ENCODE measurements around the gene TERF2IP. TPM values are rescaled to one million over a fixed set of nuclear protein-coding genes. Genes with fewer than 3 reads are reported as not detected.
A peak's percentile ranks its signal among the peaks of the same experiment; 100 is the strongest.

TERF2IP gene
- total RNA-seq (2016; rRNA removed; fragmentation: Illumina TruSeq; extraction: Trizol) (50.2 and 53.1 TPM in 2 replicates), polyA plus RNA-seq (2011; rRNA removed) (22.5 and 26.4 TPM in 2 replicates), polyA minus RNA-seq (2011; rRNA and poly(A)+ RNA removed; ENCODE audit: low replicate concordance) (7.3 and 15.7 TPM in 2 replicates), Bru-seq, nascent RNA (percentile 94 among the genes with signal in this experiment), BruChase-seq, experiment 1, labeled RNA remaining after a 6-hour chase (percentile 95 among the genes with signal in this experiment), BruChase-seq, experiment 2, labeled RNA remaining after a 2-hour chase (percentile 95 among the genes with signal in this experiment)
- total RNA-seq (2016; cell fraction: cytosol; rRNA removed; fragmentation: Illumina TruSeq; extraction: Trizol; ENCODE audit: low read depth), result 4.5 and 5.6 TPM in 2 replicates
- total RNA-seq (2016; cell fraction: insoluble cytoplasmic fraction; rRNA removed; fragmentation: Illumina TruSeq; extraction: Trizol), result 47.0 and 50.4 TPM in 2 replicates
- 15.4 and 16.3 TPM in 2 replicates for total RNA-seq (2016; cell fraction: membrane; rRNA removed; fragmentation: Illumina TruSeq; extraction: Trizol)
- 22.0 and 25.2 TPM in 2 replicates for total RNA-seq (2016; cell fraction: nucleus; rRNA removed; fragmentation: Illumina TruSeq; extraction: Trizol)
- 20.9 and 23.4 TPM in 2 replicates for polyA plus RNA-seq (2011; cell fraction: cytosol; rRNA removed)
- polyA plus RNA-seq (2011; cell fraction: nucleus; rRNA removed), result 16.9 and 23.8 TPM in 2 replicates
- 51.0 and 52.3 TPM in 2 replicates for polyA plus RNA-seq (2012)
- 4.3 and 4.4 TPM in 2 replicates for polyA plus RNA-seq (2016; cell fraction: cytosol; fragmentation: Illumina TruSeq; extraction: Trizol; ENCODE audit: low read depth)
- polyA plus RNA-seq (2016; cell fraction: insoluble cytoplasmic fraction; fragmentation: Illumina TruSeq; extraction: Trizol; ENCODE audit: low read depth), result 59.2 and 60.0 TPM in 2 replicates
- polyA plus RNA-seq (2016; cell fraction: membrane; fragmentation: Illumina TruSeq; extraction: Trizol; ENCODE audit: low read depth), result 10.4 and 10.7 TPM in 2 replicates
- polyA plus RNA-seq (2016; cell fraction: nucleus; fragmentation: Illumina TruSeq; extraction: Trizol; ENCODE audit: insufficient read depth, low read depth), result 40.1 and 43.8 TPM in 2 replicates
- 20.4 and 22.3 TPM in 2 replicates for polyA minus RNA-seq (2011; cell fraction: cytosol; rRNA and poly(A)+ RNA removed)
- 20.6 and 21.0 TPM in 2 replicates for polyA minus RNA-seq (2011; cell fraction: nucleus; rRNA and poly(A)+ RNA removed)
- long read RNA-seq, experiment 1, transcript TERF2IP-201 (3 exons, 2,118 nt), result major isoform, 167 of 177 reads
- long read RNA-seq, experiment 1, partial matches to known transcripts, result 2 of 177 reads
- long read RNA-seq, experiment 1, other reads (novel, unspliced or antisense), result 7 of 177 reads
- long read RNA-seq, experiment 2, transcript TERF2IP-201 (3 exons, 2,118 nt), result major isoform, 120 of 176 reads
- long read RNA-seq, experiment 2, partial matches to known transcripts, result 33 of 176 reads
- long read RNA-seq, experiment 2, other reads (novel, unspliced or antisense), result 22 of 176 reads

GRCh38 chr16:75647492-75648264 lies at the start of gene TERF2IP, which contains the start of gene KARS1:
TSS of gene TERF2IP (plus strand) at chr16:75647773. CDS start at chr16:75647883, 110 bp downstream.
TSS of gene KARS1 (minus strand) at chr16:75647665. CDS start at chr16:75647639, 26 bp downstream.
- DNase-seq (ENCODE audit: low spot score) (peak; percentile 92), ATAC-seq (peak; percentile 97), FAIRE-seq (peak; percentile 75)
- POLR2A ChIA-PET, result interaction anchor here (0.7 to 2.9 kb wide), 15 partner anchors 8 to 342 kb away, joined by 3 to 28 read pairs (median 5); partner anchors contain the start of genes ADAT1, CFDP1, GABARAPL2 and TMEM231
- WGBS (ENCODE audit: low lambda C conversion rate), result 3% methylated on average over 37 of the region's 76 CpGs
- Histone ChIP-seq H4K20me1 (ENCODE audit: insufficient read depth, low read length) (peaks cover 46% of the 10 kb centered on the region), H2AFZ (ENCODE audit: low read length) (peak within 1 kb of the TSS; percentile 39), H3K4me3 (replicated peaks in 1 of 3; ENCODE audit: insufficient read depth in 1 of 3, low read depth in 2 of 3, low read length in 3 of 3) (peak within 1 kb of the TSS; percentile 82 to 96 (median 93)), H3K36me3 (replicated peaks in 1 of 2; ENCODE audit: control insufficient read depth in 1 of 2, insufficient read depth in 2 of 2, low read length in 2 of 2) (peaks cover 3 to 25% of the 10 kb centered on the region in 2 experiments), H3K79me2 (ENCODE audit: insufficient read depth, low read length) (peaks cover 92% of the 10 kb centered on the region), H3K4me2 (ENCODE audit: low read depth, low read length) (peak within 1 kb of the TSS; percentile 87), H3K27ac (ENCODE audit: extremely low read length, insufficient read depth, low read length) (peak within 1 kb of the TSS; percentile 93), H3K27me3 (ENCODE audit: control insufficient read depth in 1 of 2, insufficient read depth in 2 of 2, low read length in 2 of 2) (no peaks in the 10 kb centered on the region; a peak in 1 of 5 replicates), H3K4me1 (ENCODE audit: insufficient read depth, low read length) (peaks cover 58% of the 10 kb centered on the region), H3K9ac (ENCODE audit: insufficient read depth, low read depth, low read length) (peak within 1 kb of the TSS; percentile 94), H3K9me3 (ENCODE audit: low read length) (no peaks in the 10 kb centered on the region)
- intact Hi-C loops (cut with micrococcal nuclease; ENCODE audit: unreplicated experiment) (loop anchor here (2.0 to 5.0 kb wide), 2 partner anchors 80 to 177 kb away; partner anchors contain the start of gene GABARAPL2), in situ Hi-C loops (cut with HindIII; ENCODE audit: extremely low pct_ligation_motif_present, low pct_unique_long_range_greater_than_20kb) (loop anchor here (5.0 kb wide), 1 partner anchor 115 kb away; no protein-coding TSS in a partner anchor)
- TSS peak; percentile 50 for BruUV-seq (replicated peaks)
- CTCF ChIA-PET (ENCODE audit: low intra/inter-chr PET ratio, low total read pairs), result no interaction called here
- TF ChIP-seq RBM39 (IDR thresholded peaks at IDR 0.05; ENCODE audit: low read depth, low read length, poor library complexity, severe bottlenecking) (peak; percentile 83), BRD4 (CRISPR knock-in tag; IDR thresholded peaks at IDR 0.05) (peak; percentile 7; the same call in 1 of the 2 replicates), ZNF563 (CRISPR knock-in tag; IDR thresholded peaks at IDR 0.05) (peak; percentile 84; the same call in 1 of the 2 replicates), ZNF331 (CRISPR knock-in tag; IDR thresholded peaks at IDR 0.05) (peak; percentile 31; the same call in 1 of the 2 replicates), CENPBD1 (CRISPR knock-in tag; IDR thresholded peaks at IDR 0.05; ENCODE audit: borderline replicate concordance, low read depth) (no peak; the same call in 1 of the 2 replicates), DDIT3 (CRISPR knock-in tag; IDR thresholded peaks at IDR 0.05) (0 out of 2 replicates have a peak, but pooled peaks have one; percentile 19), ATAD3A (CRISPR knock-in tag; IDR thresholded peaks at IDR 0.05) (no peak), RBM22 (optimal IDR thresholded peaks at IDR 0.05; ENCODE audit: low read length) (peak; percentile 78), ZFYVE20 (CRISPR knock-in tag; IDR thresholded peaks at IDR 0.05; ENCODE audit: borderline replicate concordance, low read depth) (peak; percentile 24; the same call in 1 of the 2 replicates), HBP1 (CRISPR knock-in tag; IDR thresholded peaks at IDR 0.05; ENCODE audit: low read depth) (peak; percentile 93), ZNF841 (CRISPR knock-in tag; IDR thresholded peaks at IDR 0.05; ENCODE audit: borderline replicate concordance) (0 out of 2 replicates have a peak, but pooled peaks have one; percentile 1), ZNF432 (CRISPR knock-in tag; IDR thresholded peaks at IDR 0.05; ENCODE audit: borderline replicate concordance) (no peak), ZNF597 (CRISPR knock-in tag; IDR thresholded peaks at IDR 0.05) (no peak)

Data from HepG2 (cell line).